ENCODE data around the gene OR1L4. TPM values are rescaled to one million over a fixed set of nuclear protein-coding genes. Genes with fewer than 3 reads are reported as not detected.

The OR1L4 gene
- polyA plus RNA-seq, 1 donor from 2014 or later = not detected

DNA sequence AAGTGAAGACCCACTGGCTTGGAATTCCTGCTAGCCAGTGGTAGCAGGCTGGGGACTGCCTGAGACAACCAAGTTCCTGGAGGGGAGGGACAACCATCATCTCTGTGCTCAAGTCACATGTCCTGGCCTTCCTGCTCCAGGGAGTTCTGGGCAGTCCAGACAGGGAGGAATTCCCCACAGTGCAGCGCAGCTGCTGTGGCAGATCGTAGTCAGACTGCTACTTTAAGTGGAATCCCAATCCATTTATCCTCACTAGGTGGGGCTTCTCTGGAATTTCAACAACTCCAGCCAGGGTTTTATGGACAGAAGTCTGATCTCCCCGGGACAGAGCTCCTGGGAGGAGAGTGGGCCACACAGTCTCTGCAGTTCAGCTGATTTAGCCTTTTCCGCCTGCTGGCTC, 44.0 kb downstream of the OR1L4 start:
- Histone ChIP-seq H3K4me2 (ENCODE audit: low read length) (no peak overlapping the region), H3K27ac (ENCODE audit: low read length) (no peak overlapping the region), H3K79me2 (replicated peaks; ENCODE audit: insufficient read depth, low read length) (no peaks in the 10 kb centered on the region), H3K4me3 (ENCODE audit: low read length) (no peak overlapping the region), H3K9ac (ENCODE audit: low read length) (no peak overlapping the region), H3F3A (ENCODE audit: insufficient read depth, low read length, poor library complexity, severe bottlenecking) (no peaks in the 10 kb centered on the region), H4K20me1 (ENCODE audit: insufficient read depth) (no peaks in the 10 kb centered on the region), H2AFZ (ENCODE audit: low read depth, low read length) (no peak overlapping the region), H3K9me2 (ENCODE audit: insufficient read depth, low read length) (no peaks in the 10 kb centered on the region), H3K27me3 (ENCODE audit: insufficient read depth, low read depth, low read length) (no peaks in the 10 kb centered on the region), H3K36me3 (ENCODE audit: insufficient read depth, low read length) (no peaks in the 10 kb centered on the region), H3K9me3 (ENCODE audit: low read length) (peaks cover under 1% of the 10 kb centered on the region)
- TF ChIP-seq, protein P1, sequence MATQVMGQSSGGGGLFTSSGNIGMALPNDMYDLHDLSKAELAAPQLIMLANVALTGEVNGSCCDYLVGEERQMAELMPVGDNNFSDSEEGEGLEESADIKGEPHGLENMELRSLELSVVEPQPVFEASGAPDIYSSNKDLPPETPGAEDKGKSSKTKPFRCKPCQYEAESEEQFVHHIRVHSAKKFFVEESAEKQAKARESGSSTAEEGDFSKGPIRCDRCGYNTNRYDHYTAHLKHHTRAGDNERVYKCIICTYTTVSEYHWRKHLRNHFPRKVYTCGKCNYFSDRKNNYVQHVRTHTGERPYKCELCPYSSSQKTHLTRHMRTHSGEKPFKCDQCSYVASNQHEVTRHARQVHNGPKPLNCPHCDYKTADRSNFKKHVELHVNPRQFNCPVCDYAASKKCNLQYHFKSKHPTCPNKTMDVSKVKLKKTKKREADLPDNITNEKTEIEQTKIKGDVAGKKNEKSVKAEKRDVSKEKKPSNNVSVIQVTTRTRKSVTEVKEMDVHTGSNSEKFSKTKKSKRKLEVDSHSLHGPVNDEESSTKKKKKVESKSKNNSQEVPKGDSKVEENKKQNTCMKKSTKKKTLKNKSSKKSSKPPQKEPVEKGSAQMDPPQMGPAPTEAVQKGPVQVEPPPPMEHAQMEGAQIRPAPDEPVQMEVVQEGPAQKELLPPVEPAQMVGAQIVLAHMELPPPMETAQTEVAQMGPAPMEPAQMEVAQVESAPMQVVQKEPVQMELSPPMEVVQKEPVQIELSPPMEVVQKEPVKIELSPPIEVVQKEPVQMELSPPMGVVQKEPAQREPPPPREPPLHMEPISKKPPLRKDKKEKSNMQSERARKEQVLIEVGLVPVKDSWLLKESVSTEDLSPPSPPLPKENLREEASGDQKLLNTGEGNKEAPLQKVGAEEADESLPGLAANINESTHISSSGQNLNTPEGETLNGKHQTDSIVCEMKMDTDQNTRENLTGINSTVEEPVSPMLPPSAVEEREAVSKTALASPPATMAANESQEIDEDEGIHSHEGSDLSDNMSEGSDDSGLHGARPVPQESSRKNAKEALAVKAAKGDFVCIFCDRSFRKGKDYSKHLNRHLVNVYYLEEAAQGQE (IDR thresholded peaks at IDR 0.05; ENCODE audit: borderline replicate concordance) = no peak
- no peak for TF ChIP-seq EP300 (conservative IDR thresholded peaks at IDR 0.05; ENCODE audit: poor library complexity, severe bottlenecking)
- no peak for TF ChIP-seq RAD21 (conservative IDR thresholded peaks at IDR 0.05)
- TF ChIP-seq MXI1 (conservative IDR thresholded peaks at IDR 0.05; ENCODE audit: poor library complexity, severe bottlenecking) = no peak
- TF ChIP-seq, protein P2, sequence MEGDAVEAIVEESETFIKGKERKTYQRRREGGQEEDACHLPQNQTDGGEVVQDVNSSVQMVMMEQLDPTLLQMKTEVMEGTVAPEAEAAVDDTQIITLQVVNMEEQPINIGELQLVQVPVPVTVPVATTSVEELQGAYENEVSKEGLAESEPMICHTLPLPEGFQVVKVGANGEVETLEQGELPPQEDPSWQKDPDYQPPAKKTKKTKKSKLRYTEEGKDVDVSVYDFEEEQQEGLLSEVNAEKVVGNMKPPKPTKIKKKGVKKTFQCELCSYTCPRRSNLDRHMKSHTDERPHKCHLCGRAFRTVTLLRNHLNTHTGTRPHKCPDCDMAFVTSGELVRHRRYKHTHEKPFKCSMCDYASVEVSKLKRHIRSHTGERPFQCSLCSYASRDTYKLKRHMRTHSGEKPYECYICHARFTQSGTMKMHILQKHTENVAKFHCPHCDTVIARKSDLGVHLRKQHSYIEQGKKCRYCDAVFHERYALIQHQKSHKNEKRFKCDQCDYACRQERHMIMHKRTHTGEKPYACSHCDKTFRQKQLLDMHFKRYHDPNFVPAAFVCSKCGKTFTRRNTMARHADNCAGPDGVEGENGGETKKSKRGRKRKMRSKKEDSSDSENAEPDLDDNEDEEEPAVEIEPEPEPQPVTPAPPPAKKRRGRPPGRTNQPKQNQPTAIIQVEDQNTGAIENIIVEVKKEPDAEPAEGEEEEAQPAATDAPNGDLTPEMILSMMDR (IDR thresholded peaks at IDR 0.05; ENCODE audit: poor library complexity, severe bottlenecking) = no peak
- TF ChIP-seq EZH2 (IDR thresholded peaks at IDR 0.05; ENCODE audit: borderline replicate concordance, insufficient read depth, low read length, poor library complexity, severe bottlenecking) = no peak
- TF ChIP-seq POLR2AphosphoS5 (IDR thresholded peaks at IDR 0.05) = no peak
- no peak for TF ChIP-seq TAF1 (IDR thresholded peaks at IDR 0.05; ENCODE audit: low read depth)
- TF ChIP-seq SMC3 (conservative IDR thresholded peaks at IDR 0.05; ENCODE audit: poor library complexity) = no peak

Other genes starting within 250 kb of the OR1L4 start
- not detected in 2 replicates for gene OR1J1, start 246.1 kb upstream of the OR1L4 start, polyA plus RNA-seq
- gene OR1J2, start 213.2 kb upstream of the OR1L4 start, polyA plus RNA-seq = not detected in 2 replicates
- not detected in 2 replicates for gene OR1J4, start 204.8 kb upstream of the OR1L4 start, polyA plus RNA-seq
- gene OR1N1, start 196.7 kb upstream of the OR1L4 start, polyA plus RNA-seq = not detected in 2 replicates
- gene OR1N2, start 170.9 kb upstream of the OR1L4 start, polyA plus RNA-seq = not detected in 2 replicates
- gene OR1L8, start 140.6 kb upstream of the OR1L4 start, polyA plus RNA-seq = 0.73 TPM in 1 of 2 replicates, not detected in the other
- not detected in 2 replicates for gene OR1Q1, start 109.3 kb upstream of the OR1L4 start, polyA plus RNA-seq
- gene OR1B1, start 66.4 kb upstream of the OR1L4 start, polyA plus RNA-seq = not detected in 2 replicates
- gene OR1L1, start 62.3 kb upstream of the OR1L4 start, polyA plus RNA-seq = not detected in 2 replicates
- not detected in 2 replicates for gene OR1L3, start 48.9 kb upstream of the OR1L4 start, polyA plus RNA-seq
- gene OR1L6, start 18.3 kb downstream of the OR1L4 start, polyA plus RNA-seq = not detected in 2 replicates
- not detected in 2 replicates for gene OR5C1, start 64.9 kb downstream of the OR1L4 start, polyA plus RNA-seq
- not detected in 2 replicates for gene OR1K1, start 76.1 kb downstream of the OR1L4 start, polyA plus RNA-seq
- 35.1 and 44.4 TPM in 2 replicates for gene PDCL, start 104.6 kb downstream of the OR1L4 start, polyA plus RNA-seq
- gene RC3H2, start 181.4 kb downstream of the OR1L4 start, polyA plus RNA-seq = 34.8 and 35.3 TPM in 2 replicates
- gene ZBTB6, start 189.3 kb downstream of the OR1L4 start, polyA plus RNA-seq = 18.8 and 20.1 TPM in 2 replicates
- 7.0 and 8.5 TPM in 2 replicates for gene ZBTB26, start 207.5 kb downstream of the OR1L4 start, polyA plus RNA-seq
- 67.8 and 73.1 TPM in 2 replicates for gene RABGAP1, start 217.0 kb downstream of the OR1L4 start, polyA plus RNA-seq

All from neural cell (in vitro differentiated cells).